H9 (cell line): Measurements from ENCODE around the gene ALKBH1. TPM values are rescaled to one million over a fixed set of nuclear protein-coding genes. Genes with fewer than 3 reads are reported as not detected.

Experiments
- DNase-seq: peaks from one replicate; pipeline ENCODE4 v3.0.0-alpha.2; 2017
- H2AFZ ChIP-seq: one replicate; pipeline ENCODE4 v1.6.1; 2013; ENCODE audit warnings: mild to moderate bottlenecking, low read length, control low read depth, moderate library complexity
- H2AK5ac ChIP-seq: 2 replicates; pipeline ENCODE4 v1.6.1; 2013; ENCODE audit warnings: low read length, control low read depth, mixed read lengths; ENCODE audit not compliant: insufficient read length
- H2BK120ac ChIP-seq: one replicate; pipeline ENCODE4 v1.6.1; 2013; ENCODE audit warnings: low read depth, mild to moderate bottlenecking, low read length, control low read depth, inconsistent platforms; ENCODE audit not compliant: poor library complexity, severe bottlenecking
- H2BK12ac ChIP-seq: 2 replicates; pipeline ENCODE4 v1.6.1; 2013; ENCODE audit warnings: low read length, control low read depth, mixed read lengths, low read depth; ENCODE audit not compliant: insufficient read length
- H2BK15ac ChIP-seq: 2 replicates; pipeline ENCODE4 v1.6.1; 2013; ENCODE audit warnings: low read depth, low read length, control low read depth
- H2BK20ac ChIP-seq: one replicate; pipeline ENCODE4 v1.6.1; 2013; ENCODE audit warnings: low read depth, mild to moderate bottlenecking, low read length, control low read depth, inconsistent platforms; ENCODE audit not compliant: poor library complexity, severe bottlenecking
- H2BK5ac ChIP-seq: 2 replicates; pipeline ENCODE4 v1.6.1; 2013; ENCODE audit warnings: low read length, control low read depth, mixed read lengths; ENCODE audit not compliant: insufficient read length
- H3K14ac ChIP-seq: 2 replicates; pipeline ENCODE4 v1.6.1; 2013; ENCODE audit warnings: low read length, control low read depth; ENCODE audit not compliant: insufficient read depth
- H3K18ac ChIP-seq: 2 replicates; pipeline ENCODE4 v1.6.1; 2013; ENCODE audit warnings: low read depth, mild to moderate bottlenecking, mixed read lengths, low read length, control low read depth; ENCODE audit not compliant: insufficient read length
- H3K23ac ChIP-seq: 2 replicates; pipeline ENCODE4 v1.6.1; 2013; ENCODE audit warnings: low read length, control low read depth, mixed read lengths, low read depth; ENCODE audit not compliant: insufficient read length
- H3K23me2 ChIP-seq: 2 replicates; pipeline ENCODE4 v1.6.1; 2013; ENCODE audit warnings: low read depth, mild to moderate bottlenecking, mixed read lengths, low read length, control low read depth; ENCODE audit not compliant: insufficient read length, poor library complexity, severe bottlenecking
- H3K27ac ChIP-seq: 2 replicates; pipeline ENCODE4 v1.5.1; 2013; ENCODE audit warnings: low read length, control low read depth, mixed read lengths, low read depth; ENCODE audit not compliant: insufficient read length
- H3K27me3 ChIP-seq: 2 replicates; pipeline ENCODE4 v1.6.1; 2013; ENCODE audit warnings: low read length, control low read depth, inconsistent platforms; ENCODE audit not compliant: insufficient read depth
- H3K4ac ChIP-seq: 2 replicates; pipeline ENCODE4 v1.6.1; 2013; ENCODE audit warnings: low read depth, mild to moderate bottlenecking, control low read depth, inconsistent platforms, low read length, moderate library complexity
- H3K4me1 ChIP-seq: 2 replicates; pipeline ENCODE4 v1.6.1; 2013; ENCODE audit warnings: low read length, control low read depth, inconsistent platforms; ENCODE audit not compliant: insufficient read depth
- H3K4me2 ChIP-seq: 2 replicates; pipeline ENCODE4 v1.6.1; 2013; ENCODE audit warnings: low read length, control low read depth, mixed read lengths; ENCODE audit not compliant: insufficient read length, insufficient read depth
- H3K56ac ChIP-seq: 2 replicates; pipeline ENCODE4 v1.6.1; 2013; ENCODE audit warnings: low read depth, mild to moderate bottlenecking, mixed read lengths, low read length, control low read depth; ENCODE audit not compliant: insufficient read length
- H3K79me1 ChIP-seq: 2 replicates; pipeline ENCODE4 v1.6.1; 2013; ENCODE audit warnings: low read depth, mild to moderate bottlenecking, moderate library complexity, low read length, control low read depth, inconsistent platforms; ENCODE audit not compliant: insufficient read depth, poor library complexity, severe bottlenecking
- H3K79me2 ChIP-seq: 2 replicates; pipeline ENCODE4 v1.6.1; 2013; ENCODE audit warnings: low read length, control low read depth, inconsistent platforms; ENCODE audit not compliant: insufficient read depth
- H3K9ac ChIP-seq: 2 replicates; pipeline ENCODE4 v1.6.1; 2013; ENCODE audit warnings: low read length, control low read depth, mixed read lengths; ENCODE audit not compliant: insufficient read length; ENCODE audit errors: extremely low read depth
- H3K9me3 ChIP-seq: one replicate; pipeline ENCODE4 v1.6.1; 2013; ENCODE audit warnings: low read depth, low read length, inconsistent platforms; ENCODE audit not compliant: control insufficient read depth
- H3T11ph ChIP-seq: one replicate; pipeline ENCODE4 v1.6.1; 2013; ENCODE audit warnings: mild to moderate bottlenecking, low read length, control low read depth, inconsistent platforms
- H4K20me1 ChIP-seq: one replicate; pipeline ENCODE4 v1.6.1; 2013; ENCODE audit not compliant: control insufficient read depth, insufficient read length, insufficient read depth
- H4K5ac ChIP-seq: 2 replicates; pipeline ENCODE4 v1.6.1; 2013; ENCODE audit warnings: low read depth, mild to moderate bottlenecking, mixed read lengths, low read length, control low read depth; ENCODE audit not compliant: insufficient read length
- H4K8ac ChIP-seq: replicated peaks from 2 replicates; pipeline ENCODE4 v1.6.1; 2013; ENCODE audit warnings: low read length, control low read depth, mixed read lengths, low read depth; ENCODE audit not compliant: insufficient read length
- H4K91ac ChIP-seq: 2 replicates; pipeline ENCODE4 v1.6.1; 2013; ENCODE audit warnings: low read depth, mild to moderate bottlenecking, moderate library complexity, mixed read lengths, low read length, control low read depth; ENCODE audit not compliant: insufficient read length
- H3K27ac Mint-ChIP-seq, 3 experiments: 2 replicates in 2 of 3; 3 replicates in 1 of 3; pipeline ENCODE4 v1.8.0; 2020 to 2021; ENCODE audit warnings: mixed read lengths in 3 of 3, mild to moderate bottlenecking in 1 of 3, moderate library complexity in 1 of 3
- H3K27me3 Mint-ChIP-seq: 2 replicates; pipeline ENCODE4 v1.8.0; 2021; ENCODE audit warnings: low read depth, mild to moderate bottlenecking, moderate library complexity, mixed read lengths
- H3K36me3 Mint-ChIP-seq, 3 experiments: 2 replicates in 2 of 3; 3 replicates in 1 of 3; pipeline ENCODE4 v1.8.0; 2020 to 2021; ENCODE audit warnings: low read depth in 3 of 3, mixed read lengths in 3 of 3; ENCODE audit not compliant: insufficient read depth in 1 of 3
- H3K4me1 Mint-ChIP-seq, 2 experiments: 2 replicates each; pipeline ENCODE4 v1.8.0; 2020; ENCODE audit warnings: mixed read lengths in 2 of 2
- H3K4me3 Mint-ChIP-seq, 2 experiments: 2 replicates in 1 of 2; 3 replicates in 1 of 2; pipeline ENCODE4 v1.8.0; 2020 to 2021; ENCODE audit warnings: mild to moderate bottlenecking in 2 of 2, mixed read lengths in 2 of 2, moderate library complexity in 1 of 2
- H3K9me3 Mint-ChIP-seq, 2 experiments: 2 replicates in 1 of 2; 3 replicates in 1 of 2; pipeline ENCODE4 v1.8.0; 2020; ENCODE audit warnings: mild to moderate bottlenecking in 2 of 2, mixed read lengths in 2 of 2, moderate library complexity in 1 of 2
- WGBS: extraction: QIAGEN DNeasy Blood & Tissue Kit; methylation state at CpG from one replicate; pipeline ENCODE4 v1.1.7; 2013; ENCODE audit warnings: missing lambda C conversion rate, low lambda C conversion rate, mixed read lengths; ENCODE audit not compliant: insufficient read length; ENCODE audit errors: extremely low coverage; 5-methylcytosine and 5-hydroxymethylcytosine counted together
- total RNA-seq: library from RNA; stranded (reverse); gene quantifications from 2 replicates; pipeline ENCODE4 v1.2.1, GENCODE V29; 2021
- TF ChIP-seq, protein P1 (sequence below): fragments of 200-600 bp; sonication (generic); conservative IDR thresholded peaks from 3 replicates; pipeline ENCODE4 v1.8.0; 2021; ENCODE audit warnings: antibody characterized with exemption, mild to moderate bottlenecking

The ALKBH1 gene
- total RNA-seq, 1 experiment from 2014 or later: 18.7 TPM

GRCh38 chr14:77625360-77625759 lies 82.5 kb downstream of the ALKBH1 start:
- no peak overlapping the region for H3K4me2 ChIP-seq
- H3K9me3 ChIP-seq: no peaks in the 10 kb centered on the region
- H3K18ac ChIP-seq: no peak overlapping the region
- no peak overlapping the region for H3K23ac ChIP-seq
- no peaks in the 10 kb centered on the region for H3K79me1 ChIP-seq
- no peak overlapping the region for H2BK120ac ChIP-seq
- no peak overlapping the region for H4K91ac ChIP-seq
- no peak overlapping the region for H4K5ac ChIP-seq
- no peak overlapping the region for H2BK20ac ChIP-seq
- no peaks in the 10 kb centered on the region for H3K23me2 ChIP-seq
- Mint-ChIP-seq H3K36me3 (no peaks in the 10 kb centered on the region), H3K9me3 (peaks cover 19 to 21% of the 10 kb centered on the region in 2 experiments), H3K27me3 (peaks cover 3% of the 10 kb centered on the region), H3K27ac (no peak overlapping the region), H3K4me3 (no peak overlapping the region), H3K4me1 (no peaks in the 10 kb centered on the region)
- H3K27me3 ChIP-seq: no peaks in the 10 kb centered on the region
- TF ChIP-seq, protein P1, sequence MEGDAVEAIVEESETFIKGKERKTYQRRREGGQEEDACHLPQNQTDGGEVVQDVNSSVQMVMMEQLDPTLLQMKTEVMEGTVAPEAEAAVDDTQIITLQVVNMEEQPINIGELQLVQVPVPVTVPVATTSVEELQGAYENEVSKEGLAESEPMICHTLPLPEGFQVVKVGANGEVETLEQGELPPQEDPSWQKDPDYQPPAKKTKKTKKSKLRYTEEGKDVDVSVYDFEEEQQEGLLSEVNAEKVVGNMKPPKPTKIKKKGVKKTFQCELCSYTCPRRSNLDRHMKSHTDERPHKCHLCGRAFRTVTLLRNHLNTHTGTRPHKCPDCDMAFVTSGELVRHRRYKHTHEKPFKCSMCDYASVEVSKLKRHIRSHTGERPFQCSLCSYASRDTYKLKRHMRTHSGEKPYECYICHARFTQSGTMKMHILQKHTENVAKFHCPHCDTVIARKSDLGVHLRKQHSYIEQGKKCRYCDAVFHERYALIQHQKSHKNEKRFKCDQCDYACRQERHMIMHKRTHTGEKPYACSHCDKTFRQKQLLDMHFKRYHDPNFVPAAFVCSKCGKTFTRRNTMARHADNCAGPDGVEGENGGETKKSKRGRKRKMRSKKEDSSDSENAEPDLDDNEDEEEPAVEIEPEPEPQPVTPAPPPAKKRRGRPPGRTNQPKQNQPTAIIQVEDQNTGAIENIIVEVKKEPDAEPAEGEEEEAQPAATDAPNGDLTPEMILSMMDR: no peak
- no peak overlapping the region for H3K4ac ChIP-seq
- no peak overlapping the region for H2BK15ac ChIP-seq
- no peak overlapping the region for H3T11ph ChIP-seq
- no peak overlapping the region for H3K9ac ChIP-seq
- no peak overlapping the region for H3K56ac ChIP-seq
- no peak overlapping the region for H2AK5ac ChIP-seq
- H4K20me1 ChIP-seq: no peaks in the 10 kb centered on the region
- H3K79me2 ChIP-seq: no peaks in the 10 kb centered on the region
- no peak overlapping the region for H4K8ac ChIP-seq
- no peak for DNase-seq
- H3K14ac ChIP-seq: no peak overlapping the region
- H2AFZ ChIP-seq: no peak overlapping the region
- WGBS: no CpG with 5 or more reads among the region's 3 CpGs
- no peak overlapping the region for H3K27ac ChIP-seq
- H2BK5ac ChIP-seq: no peak overlapping the region
- no peak overlapping the region for H2BK12ac ChIP-seq
- H3K4me1 ChIP-seq: no peaks in the 10 kb centered on the region
